GM23248 (cell line): ENCODE results near the gene HP. TPM values are rescaled to one million over a fixed set of nuclear protein-coding genes. Genes with fewer than 3 reads are reported as not detected.

Source experiments
- DNase-seq: peaks from one replicate; pipeline ENCODE4 v3.0.0-alpha.2; 2015
- H2AFZ ChIP-seq: fragments of 200-600 bp; sonication (generic); 2 replicates; pipeline ENCODE4 v1.6.1; 2016; ENCODE audit warnings: antibody characterized with exemption
- H3F3A ChIP-seq: fragments of 200-600 bp; sonication (generic); 2 replicates; pipeline ENCODE4 v1.6.1; 2016; ENCODE audit warnings: mild to moderate bottlenecking, antibody characterized with exemption, mixed run types; ENCODE audit not compliant: insufficient read depth
- H3K27ac ChIP-seq: fragments of 200-600 bp; sonication (generic); 2 replicates; pipeline ENCODE4 v1.5.1; 2016; ENCODE audit warnings: mild to moderate bottlenecking
- H3K27me3 ChIP-seq: fragments of 200-600 bp; sonication (generic); replicated peaks from 2 replicates; pipeline ENCODE4 v1.6.1; 2016; ENCODE audit warnings: mild to moderate bottlenecking; ENCODE audit not compliant: insufficient read depth
- H3K36me3 ChIP-seq: fragments of 200-600 bp; sonication (generic); 2 replicates; pipeline ENCODE4 v1.6.1; 2016; ENCODE audit warnings: low read depth, mild to moderate bottlenecking
- H3K4me1 ChIP-seq: fragments of 200-600 bp; sonication (generic); 2 replicates; pipeline ENCODE4 v1.6.1; 2016; ENCODE audit warnings: mild to moderate bottlenecking; ENCODE audit not compliant: insufficient read depth
- H3K4me2 ChIP-seq: fragments of 200-600 bp; sonication (generic); one replicate; pipeline ENCODE4 v1.6.1; 2016; ENCODE audit warnings: mild to moderate bottlenecking; ENCODE audit not compliant: unreplicated experiment
- H3K4me3 ChIP-seq: fragments of 200-600 bp; sonication (generic); 2 replicates; pipeline ENCODE4 v1.5.1; 2016; ENCODE audit warnings: mild to moderate bottlenecking
- H3K79me2 ChIP-seq: fragments of 200-600 bp; sonication (generic); 2 replicates; pipeline ENCODE4 v1.6.1; 2016; ENCODE audit warnings: mild to moderate bottlenecking; ENCODE audit not compliant: insufficient read depth
- H3K9ac ChIP-seq: fragments of 200-600 bp; sonication (generic); 2 replicates; pipeline ENCODE4 v1.6.1; 2016; ENCODE audit warnings: mild to moderate bottlenecking
- H3K9me2 ChIP-seq: fragments of 200-600 bp; sonication (generic); 2 replicates; pipeline ENCODE4 v1.6.1; 2016; ENCODE audit warnings: mixed run types, mild to moderate bottlenecking, moderate library complexity; ENCODE audit not compliant: insufficient read depth
- H3K9me3 ChIP-seq: fragments of 200-600 bp; sonication (generic); one replicate; pipeline ENCODE4 v1.6.1; 2017; ENCODE audit warnings: low read depth
- H4K20me1 ChIP-seq: fragments of 200-600 bp; sonication (generic); 2 replicates; pipeline ENCODE4 v1.6.0; 2016; ENCODE audit not compliant: insufficient read depth
- EZH2 ChIP-seq: fragments of 200-600 bp; sonication (generic); IDR thresholded peaks from 2 replicates; pipeline ENCODE4 v1.6.1; 2018; ENCODE audit warnings: antibody characterized with exemption, mild to moderate bottlenecking; ENCODE audit not compliant: insufficient read depth, poor library complexity, severe bottlenecking
- EZH2phosphoT487 ChIP-seq: fragments of 200-600 bp; sonication (generic); IDR thresholded peaks from 2 replicates; pipeline ENCODE4 v1.6.1; 2018; ENCODE audit warnings: antibody characterized with exemption, moderate library complexity, mild to moderate bottlenecking, low read depth; ENCODE audit not compliant: insufficient read depth
- WGBS, 2 experiments: methylation state at CpG; one replicate each; pipeline ENCODE4 v1.1.6; 2015 to 2017; ENCODE audit warnings: low lambda C conversion rate in 2 of 2, low coverage in 1 of 2; ENCODE audit errors: missing lambda C conversion rate in 2 of 2; 5-methylcytosine and 5-hydroxymethylcytosine counted together
- in situ Hi-C: fragments of 300-500 bp; cut with MboI; formaldehyde crosslinking; loops from 2 replicates; pipeline ENCODE4 v1.15.0; 2020
- polyA plus RNA-seq: library from polyadenylated mRNA; unstranded; fragments of >200 nt; fragmentation: Nextera tagmentation; extraction: Ambion mirVana; gene quantifications from 2 replicates; pipeline ENCODE4 v1.2.1, GENCODE V29; 2016
- total RNA-seq: library from RNA; depleted of rRNA; stranded (reverse); fragments of >200 nt; shearing (Covaris generic); gene quantifications from 2 replicates; pipeline ENCODE4 v1.2.3, GENCODE V29; 2014

Gene HP
- total and polyA plus RNA-seq, 2 experiments from 2014 or later, result not detected

DNA sequence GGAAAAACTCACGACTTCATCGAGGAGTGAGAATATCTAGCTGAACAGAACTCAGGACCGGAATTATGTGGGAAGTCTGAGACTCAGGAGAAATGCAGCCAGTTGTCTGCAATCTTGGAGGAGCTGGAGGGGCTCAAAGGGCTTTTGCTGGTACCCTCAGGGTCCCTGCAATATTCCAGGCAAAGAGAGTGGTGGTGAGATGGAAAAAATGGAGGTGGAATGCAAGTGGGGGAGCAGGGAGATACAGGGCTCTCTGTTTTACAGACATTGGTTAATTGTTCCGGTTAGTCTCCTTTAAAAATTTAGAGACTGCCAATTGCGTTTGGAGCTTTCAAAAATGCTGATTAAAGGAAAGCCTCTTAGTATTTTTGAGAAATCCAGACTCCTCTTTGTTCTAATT is 18.2 kb upstream of the HP start:
- Histone ChIP-seq H3K9me2 (no peaks in the 10 kb centered on the region), H3K79me2 (no peaks in the 10 kb centered on the region), H3K36me3 (no peaks in the 10 kb centered on the region), H3F3A (no peaks in the 10 kb centered on the region), H2AFZ (no peak overlapping the region), H3K4me1 (no peaks in the 10 kb centered on the region), H3K27ac (no peak overlapping the region), H3K9ac (no peak overlapping the region), H3K9me3 (no peaks in the 10 kb centered on the region), H4K20me1 (no peaks in the 10 kb centered on the region), H3K4me2 (no peak overlapping the region), H3K4me3 (no peak overlapping the region), H3K27me3 (no peaks in the 10 kb centered on the region)
- no peak for TF ChIP-seq EZH2phosphoT487
- no peak for TF ChIP-seq EZH2
- DNase-seq, result no peak
- 77 to 79% methylated on average over 5 of the region's 5 CpGs for WGBS, 2 experiments
- in situ Hi-C loops, result no loop called here

DNA sequence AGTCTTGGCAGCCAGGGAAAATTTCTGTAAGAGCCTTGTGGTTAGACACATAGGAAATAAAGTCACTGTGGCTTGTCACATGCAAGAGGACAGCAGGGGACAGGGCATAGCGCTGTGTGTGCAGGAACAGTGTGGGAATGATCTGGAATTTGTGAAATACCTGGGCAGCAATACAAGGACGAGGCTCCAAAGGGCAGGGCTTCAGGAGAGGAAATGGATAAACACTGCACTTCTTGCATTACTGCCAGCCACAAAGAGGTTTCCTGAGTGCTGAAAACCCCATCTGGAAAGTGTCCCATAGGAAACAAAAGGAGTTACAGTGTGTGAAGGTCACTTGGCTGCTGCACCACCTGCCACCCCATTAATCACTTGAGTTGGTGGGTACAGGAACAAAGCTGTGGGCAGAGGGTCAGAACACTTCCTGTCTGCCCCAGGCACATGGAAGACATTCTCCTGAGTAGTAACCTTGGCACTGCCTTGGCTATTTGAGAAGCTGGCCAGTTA is 12.1 kb upstream of the HP start:
- Histone ChIP-seq H3K4me2 (no peak overlapping the region), H3K36me3 (no peaks in the 10 kb centered on the region), H4K20me1 (no peaks in the 10 kb centered on the region), H3K79me2 (no peaks in the 10 kb centered on the region), H3K9me2 (no peaks in the 10 kb centered on the region), H2AFZ (no peak overlapping the region), H3K27ac (no peak overlapping the region), H3K27me3 (no peaks in the 10 kb centered on the region), H3F3A (no peaks in the 10 kb centered on the region), H3K4me1 (no peaks in the 10 kb centered on the region), H3K9ac (no peak overlapping the region), H3K4me3 (no peak overlapping the region), H3K9me3 (no peaks in the 10 kb centered on the region)
- TF ChIP-seq EZH2phosphoT487 (no peak), EZH2 (no peak)
- WGBS, 2 experiments, result 41 to 52% methylated on average over 2 of the region's 2 CpGs
- in situ Hi-C loops, result no loop called here
- no peak for DNase-seq

DNA sequence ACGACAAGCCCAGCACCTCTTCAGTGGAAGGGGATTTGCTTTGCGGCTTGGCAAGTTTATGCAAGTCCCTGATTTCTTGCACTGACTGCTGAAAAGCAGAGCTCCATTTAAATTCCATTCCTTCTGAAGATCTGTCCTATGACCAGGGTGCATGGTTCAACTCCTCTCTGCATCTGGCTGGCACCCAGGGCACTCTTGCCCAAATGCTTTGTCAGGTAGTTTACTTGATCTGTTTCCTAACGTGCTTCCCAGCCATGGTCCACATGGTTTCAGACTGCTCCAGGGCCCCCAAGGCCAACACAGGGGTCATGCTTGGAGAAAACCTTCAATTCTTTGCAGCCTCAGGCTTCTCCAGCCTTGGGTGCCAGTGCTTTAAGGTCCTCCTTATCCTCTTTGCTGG is 11.2 kb upstream of the HP start:
- DNase-seq, result no peak
- Histone ChIP-seq H3K36me3 (no peaks in the 10 kb centered on the region), H3K4me1 (no peaks in the 10 kb centered on the region), H4K20me1 (no peaks in the 10 kb centered on the region), H3K27ac (no peak overlapping the region), H3K9me3 (no peaks in the 10 kb centered on the region), H2AFZ (no peak overlapping the region), H3K27me3 (no peaks in the 10 kb centered on the region), H3K9me2 (no peaks in the 10 kb centered on the region), H3K79me2 (no peaks in the 10 kb centered on the region), H3K4me2 (no peak overlapping the region), H3F3A (no peaks in the 10 kb centered on the region), H3K4me3 (no peak overlapping the region), H3K9ac (no peak overlapping the region)
- WGBS, 2 experiments, result 64 to 69% methylated on average over 3 of the region's 3 CpGs
- TF ChIP-seq EZH2 (no peak), EZH2phosphoT487 (no peak)
- in situ Hi-C loops, result no loop called here

DNA sequence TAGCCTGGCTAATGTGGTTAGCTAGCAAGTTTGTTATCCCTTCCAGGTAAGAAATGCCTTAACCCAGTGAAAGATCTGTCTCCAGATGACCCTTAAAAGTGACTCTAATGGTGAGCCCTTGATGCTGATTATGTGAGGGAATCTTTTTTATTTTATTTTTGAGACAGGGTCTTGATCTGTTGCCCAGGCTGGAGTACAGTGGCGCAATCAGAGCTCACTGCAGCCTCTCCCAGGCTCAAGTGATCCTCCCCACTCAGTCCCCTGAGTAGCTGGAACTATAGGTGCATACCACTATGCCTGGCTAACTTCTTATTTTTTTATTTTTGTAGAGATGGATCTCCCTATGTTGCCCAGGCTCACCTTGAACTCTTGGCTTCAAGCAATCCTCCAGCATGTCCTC is 10.8 kb upstream of the HP start:
- no peaks in the 10 kb centered on the region for H3K4me1 ChIP-seq
- in situ Hi-C loops, result no loop called here
- no peaks in the 10 kb centered on the region for H3K9me3 ChIP-seq
- no peaks in the 10 kb centered on the region for H3K9me2 ChIP-seq
- no peak overlapping the region for H3K27ac ChIP-seq
- no peaks in the 10 kb centered on the region for H4K20me1 ChIP-seq
- no peak overlapping the region for H2AFZ ChIP-seq
- no peak for TF ChIP-seq EZH2phosphoT487
- no peak for TF ChIP-seq EZH2
- H3K4me3 ChIP-seq, result no peak overlapping the region
- no peaks in the 10 kb centered on the region for H3F3A ChIP-seq
- DNase-seq, result no peak
- H3K9ac ChIP-seq, result no peak overlapping the region
- no peaks in the 10 kb centered on the region for H3K36me3 ChIP-seq
- no peaks in the 10 kb centered on the region for H3K27me3 ChIP-seq
- H3K79me2 ChIP-seq, result no peaks in the 10 kb centered on the region
- 72 to 73% methylated on average over 1 of the region's 1 CpG for WGBS, 2 experiments
- H3K4me2 ChIP-seq, result no peak overlapping the region

DNA sequence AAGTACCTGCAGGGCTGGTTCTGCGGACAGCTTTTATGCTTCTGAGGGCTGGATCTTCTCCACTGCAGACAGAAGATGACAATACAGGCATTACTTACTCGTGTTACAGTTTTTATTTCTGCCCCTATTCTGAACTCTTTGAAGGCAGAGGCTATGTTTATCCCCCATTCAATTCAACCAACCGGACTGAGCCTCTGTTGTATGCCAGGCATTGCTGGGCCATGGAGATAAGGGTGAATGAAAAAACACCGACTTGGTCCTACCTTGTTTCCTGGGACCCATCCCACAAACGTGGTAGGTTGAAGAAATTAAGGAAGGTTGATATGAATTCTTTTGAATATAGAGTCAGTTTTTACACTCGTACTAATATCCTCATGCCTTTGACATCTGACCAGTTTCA is 10.0 kb upstream of the HP start:
- Histone ChIP-seq H3K79me2 (no peaks in the 10 kb centered on the region), H3K9ac (no peak overlapping the region), H2AFZ (no peak overlapping the region), H3K9me3 (no peaks in the 10 kb centered on the region), H3K27me3 (no peaks in the 10 kb centered on the region), H3K4me1 (no peaks in the 10 kb centered on the region), H3K36me3 (no peaks in the 10 kb centered on the region), H3K4me2 (no peak overlapping the region), H3K4me3 (no peak overlapping the region), H4K20me1 (no peaks in the 10 kb centered on the region), H3F3A (no peaks in the 10 kb centered on the region), H3K9me2 (no peaks in the 10 kb centered on the region), H3K27ac (no peak overlapping the region)
- WGBS, 2 experiments, result 62 to 65% methylated on average over 6 of the region's 6 CpGs
- in situ Hi-C loops, result no loop called here
- no peak for TF ChIP-seq EZH2
- TF ChIP-seq EZH2phosphoT487, result no peak
- no peak for DNase-seq
